Endometrium (tissue), 2 donors: ENCODE measurements around the gene KRTAP12-1.
"Not testable (repeated sequence)": the region's sequence is repeated elsewhere in the genome, so short reads cannot be mapped to it uniquely, and the experiment has no call there.

ENCODE experiments used
- FAIRE-seq: peaks from 2 replicates; lab custom pipeline; 2012; peaks lifted over from hg19 to GRCh38; lab: Jason Lieb, UNC
- donor health status: control.
- donor health status: control.

Gene KRTAP12-1

GRCh38 chr21:44644878-44645277, 37.1 kb downstream of the KRTAP12-1 start:
- FAIRE-seq: no peak

GRCh38 chr21:44643741-44644310, 38.1 kb downstream of the KRTAP12-1 start:
- no peak for FAIRE-seq

DNA sequence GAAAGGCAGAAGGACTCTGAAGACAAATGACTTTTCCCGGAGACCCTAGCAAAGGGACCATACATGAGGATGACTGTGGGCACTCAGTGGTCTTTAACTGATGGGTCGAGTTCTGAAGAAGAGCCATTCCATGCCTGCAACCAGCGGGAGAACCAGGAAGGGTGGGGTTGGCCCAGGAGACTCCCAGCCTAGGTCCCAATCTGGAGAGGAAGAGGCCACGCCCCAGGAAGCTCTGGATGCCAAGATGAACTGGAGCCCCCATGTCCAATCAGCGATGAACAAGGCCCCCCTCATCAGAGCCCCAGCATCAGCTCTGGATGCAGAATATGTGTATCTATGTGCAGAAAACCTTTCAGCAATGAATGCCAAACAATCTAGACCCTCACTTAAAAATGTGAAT, 41.2 kb downstream of the KRTAP12-1 start:
- FAIRE-seq: no peak

GRCh38 chr21:44639331-44639655, 42.7 kb downstream of the KRTAP12-1 start:
- no peak for FAIRE-seq

DNA sequence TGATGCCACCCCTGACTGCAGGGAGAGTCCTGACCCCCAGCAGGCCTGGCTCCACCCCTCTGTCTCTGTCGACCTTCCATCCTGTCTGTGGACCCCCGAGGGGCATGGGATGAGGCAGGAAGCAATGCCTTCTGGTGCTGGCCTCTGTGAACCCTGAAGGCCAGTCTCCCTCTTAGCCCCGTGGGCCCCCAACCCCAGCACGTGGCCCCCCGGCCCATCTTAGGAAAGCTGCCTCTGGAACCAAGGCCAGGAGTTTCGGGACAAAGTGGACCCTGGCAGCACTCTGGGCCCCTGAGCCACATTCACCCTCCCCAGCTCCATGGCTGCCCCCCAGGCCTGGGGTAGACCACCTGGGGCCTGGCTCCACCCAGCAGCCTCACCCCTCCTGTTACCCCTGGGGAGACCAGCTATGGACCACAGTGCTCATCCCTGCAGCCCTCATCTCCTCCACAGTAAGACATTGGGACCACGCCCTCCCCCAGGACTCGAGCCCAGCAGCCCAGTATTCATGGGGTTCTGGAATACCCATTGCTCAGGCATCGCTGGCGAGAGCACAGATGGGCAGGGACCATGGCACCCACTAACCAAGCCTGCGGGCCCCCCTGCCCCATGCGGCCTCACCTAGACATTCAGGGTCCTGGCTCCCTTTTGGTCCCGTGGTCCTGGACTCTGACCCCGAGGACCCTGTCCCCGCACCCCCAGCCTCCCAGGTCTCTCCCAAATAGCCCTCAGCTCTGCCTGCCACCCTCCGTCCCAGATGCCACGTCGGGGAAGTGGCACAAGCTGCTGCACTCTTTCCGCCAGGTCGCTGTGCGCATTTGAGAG, 43.2 kb downstream of the KRTAP12-1 start:
- not testable (repeated sequence) for FAIRE-seq

GRCh38 chr21:44637851-44638348, 44.1 kb downstream of the KRTAP12-1 start:
- FAIRE-seq: not testable (repeated sequence)

DNA sequence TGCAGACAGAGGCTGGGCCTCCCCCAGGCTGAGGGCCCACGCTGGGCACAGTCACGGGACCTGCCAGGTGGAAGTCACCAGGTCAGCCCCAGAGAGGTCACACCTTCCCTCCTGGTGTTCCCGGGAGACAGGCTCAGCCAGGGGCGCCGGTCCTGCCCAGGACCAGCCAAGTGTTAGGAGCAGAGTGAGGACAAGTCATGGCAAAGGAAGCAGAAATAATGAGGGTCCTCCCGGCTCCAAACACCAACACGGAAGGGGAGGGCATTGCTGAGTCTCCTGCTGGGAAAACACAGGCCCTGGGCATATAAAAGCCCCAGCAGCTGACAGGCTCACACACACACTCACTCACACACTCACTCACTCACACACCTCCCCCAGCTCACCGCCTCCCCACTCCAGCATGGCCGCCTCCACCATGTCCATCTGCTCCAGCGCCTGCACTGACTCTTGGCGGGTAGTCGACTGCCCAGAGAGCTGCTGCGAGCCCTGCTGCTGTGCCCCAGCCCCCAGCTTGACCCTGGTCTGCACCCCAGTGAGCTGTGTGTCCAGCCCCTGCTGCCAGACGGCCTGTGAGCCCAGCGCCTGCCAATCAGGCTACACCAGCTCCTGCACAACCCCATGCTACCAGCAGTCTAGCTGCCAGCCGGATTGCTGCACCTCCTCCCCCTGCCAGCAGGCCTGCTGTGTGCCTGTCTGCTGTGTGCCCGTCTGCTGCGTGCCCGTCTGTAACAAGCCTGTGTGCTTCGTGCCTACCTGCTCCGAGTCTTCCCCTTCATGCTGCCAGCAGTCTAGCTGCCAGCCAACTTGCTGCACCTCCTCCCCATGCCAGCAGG, 44.7 kb downstream of the KRTAP12-1 start, which contains the start of gene KRTAP10-10:
Gene KRTAP10-10 (plus strand): TSS at position 339 of the 833 bp plus-strand sequence. CDS start 62 bp downstream, at position 401.
- FAIRE-seq: no peak

DNA sequence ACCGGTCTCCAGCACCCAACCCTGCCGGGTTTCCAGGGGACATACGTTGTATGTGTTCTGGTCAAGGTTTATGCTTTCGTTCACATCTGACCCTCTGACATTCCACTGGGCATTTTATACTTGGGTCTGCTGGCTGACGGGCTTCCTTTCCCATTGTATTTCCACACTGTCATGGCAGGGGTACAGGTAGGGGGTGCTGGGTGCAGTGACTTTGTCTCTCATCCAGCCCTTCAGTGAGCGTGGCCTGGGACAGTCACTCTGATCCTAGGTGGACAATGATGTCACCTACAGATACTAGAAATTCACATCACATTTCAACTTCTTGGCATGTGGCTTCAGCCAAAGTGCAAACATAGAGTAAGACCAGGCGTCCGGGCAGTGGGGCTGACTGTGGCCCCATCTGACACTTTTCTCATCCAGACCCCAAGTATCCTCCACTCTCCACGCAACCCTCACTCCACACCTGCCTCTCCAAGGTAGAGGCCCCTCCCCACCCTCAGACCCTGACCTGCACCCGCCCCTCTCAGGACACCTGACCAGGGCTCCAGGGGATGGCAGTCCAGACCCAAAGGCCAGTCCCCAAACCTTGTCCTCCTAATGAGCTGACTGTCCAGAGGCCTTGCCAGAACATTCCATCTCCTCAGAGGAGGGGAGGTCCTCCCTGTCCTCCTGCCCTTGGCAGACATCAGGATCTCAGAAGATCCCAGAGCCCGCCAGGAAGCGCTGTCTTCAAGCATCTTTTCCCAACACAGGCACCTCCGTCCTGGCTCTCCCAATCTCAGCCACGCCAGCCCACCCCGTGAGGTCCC, 45.5 kb downstream of the KRTAP12-1 start:
- no peak for FAIRE-seq

GRCh38 chr21:44632067-44632466, 49.9 kb downstream of the KRTAP12-1 start:
- no peak for FAIRE-seq
